Transverse colon (tissue), 4 donors: Measurements from ENCODE around the gene PIH1D1. TPM values are rescaled to one million over a fixed set of nuclear protein-coding genes. Genes with fewer than 3 reads are reported as not detected.

ENCODE experiments used
- DNase-seq: peaks from one replicate; pipeline ENCODE4 v3.0.0-alpha.2; 2019
- H3K27ac ChIP-seq, 4 donors: fragments of 200-600 bp; sonication (generic); 2 replicates each; pipeline ENCODE4 v1.5.1; 2016 to 2018; ENCODE audit warnings: inconsistent platforms in 4 of 4
- H3K27me3 ChIP-seq: fragments of 200-600 bp; sonication (generic); 2 replicates; pipeline ENCODE4 v1.5.1; 2017; ENCODE audit warnings: inconsistent platforms
- H3K36me3 ChIP-seq, 4 donors: fragments of 200-600 bp; sonication (generic); 2 replicates each; pipeline ENCODE4 v1.5.1; 2017 to 2019; ENCODE audit warnings: inconsistent platforms in 4 of 4
- H3K4me1 ChIP-seq, 4 donors: fragments of 200-600 bp; sonication (generic); 2 replicates each; pipeline ENCODE4 v1.5.1; 2017 to 2020; ENCODE audit warnings: inconsistent platforms in 4 of 4
- H3K4me3 ChIP-seq, 4 donors: fragments of 200-600 bp; sonication (generic); 1 replicate in 1 of 4; 2 replicates in 3 of 4; pipeline versions ENCODE4 v1.5.1 to v1.6.1; 2017 to 2019; ENCODE audit warnings: inconsistent platforms in 4 of 4
- H3K9me3 ChIP-seq, 2 donors: fragments of 200-600 bp; sonication (generic); 2 replicates each; pipeline ENCODE4 v1.5.1; 2017 to 2019; ENCODE audit warnings: inconsistent platforms in 2 of 2
- CTCF ChIP-seq, 5 experiments: fragments of 200-600 bp in 3 of 5; fragments of 450-650 bp in 2 of 5; sonication (generic) in 3 of 5; IDR thresholded peaks; 1 replicate in 2 of 5; 2 replicates in 3 of 5; pipeline ENCODE4 v1.5.1; 2016 to 2017; ENCODE audit warnings: antibody characterized with exemption in 5 of 5, inconsistent platforms in 3 of 5, mild to moderate bottlenecking in 2 of 5, moderate library complexity in 1 of 5
- EP300 ChIP-seq: sonication (generic); formaldehyde crosslinking; IDR thresholded peaks from one replicate; pipeline ENCODE4 v1.6.1; 2017; ENCODE audit warnings: antibody characterized with exemption, low read depth
- POLR2A ChIP-seq: fragments of 450-650 bp; IDR thresholded peaks from one replicate; pipeline ENCODE4 v1.6.1; 2016; ENCODE audit warnings: antibody characterized with exemption, mild to moderate bottlenecking, moderate library complexity
- POLR2AphosphoS5 ChIP-seq, 3 donors: sonication (generic); formaldehyde crosslinking; IDR thresholded peaks; one replicate each; pipeline ENCODE4 v1.6.1; 2016; ENCODE audit warnings: antibody characterized with exemption in 3 of 3
- WGBS, 2 donors: methylation state at CpG; one replicate each; pipeline ENCODE4 v1.1.5; 2018; ENCODE audit warnings: low coverage in 1 of 2; 5-methylcytosine and 5-hydroxymethylcytosine counted together
- in situ Hi-C, 4 donors: fragments of 200-750 bp; cut with MboI; loops; one replicate each; pipeline versions ENCODE4 v1.15.0 to v1.15.1; 2017; ENCODE audit warnings: low sequenced_read_pairs in 3 of 4, low pct_ligation_motif_present in 1 of 4, low pct_unique_long_range_greater_than_20kb in 1 of 4
- intact Hi-C: fragments of 100-400 bp; cut with DNase I; formaldehyde crosslinking; loops from one replicate; pipeline ENCODE4 v1.15.1; 2023; ENCODE audit warnings: low total_unique reads
- total RNA-seq, 4 donors: library from RNA; depleted of rRNA; stranded (reverse); fragments of >200 nt; gene quantifications; one replicate each; pipeline ENCODE4 v1.1.0, GENCODE V29; 2016

The PIH1D1 gene
- total RNA-seq, 4 donors from 2014 or later: 52.7 to 105 (median 90.4) TPM

GRCh38 chr19:49421039-49421877, 30.4 kb downstream of the PIH1D1 start:
- in situ Hi-C loops: no loop called here
- TF ChIP-seq CTCF (IDR thresholded peaks at IDR 0.05): no peak
- no peak for TF ChIP-seq POLR2AphosphoS5 (IDR thresholded peaks at IDR 0.05)
- no peak for TF ChIP-seq POLR2A
- no peak for TF ChIP-seq EP300

GRCh38 chr19:49420227-49420626, 31.4 kb downstream of the PIH1D1 start:
- H3K27ac ChIP-seq: no peak overlapping the region
- H3K27me3 ChIP-seq: peaks cover 97% of the 10 kb centered on the region
- in situ Hi-C loops: no loop called here
- no peaks in the 10 kb centered on the region for H3K36me3 ChIP-seq
- H3K4me1 ChIP-seq: peaks cover 3 to 27% (median 18%) of the 10 kb centered on the region in 4 donors
- intact Hi-C loops: no loop called here
- no peak overlapping the region for H3K4me3 ChIP-seq
- no peak for DNase-seq
- no peaks in the 10 kb centered on the region for H3K9me3 ChIP-seq
- TF ChIP-seq POLR2A: no peak
- TF ChIP-seq EP300: no peak
- no peak for TF ChIP-seq CTCF (IDR thresholded peaks at IDR 0.05)
- TF ChIP-seq POLR2AphosphoS5 (IDR thresholded peaks at IDR 0.05): no peak
- WGBS, 2 donors: 74 to 86% methylated on average over 2 of the region's 2 CpGs

More at GRCh38 chr19:49421039-49421877, 30.4 kb downstream of the PIH1D1 start:
- peaks cover 100% of the 10 kb centered on the region for H3K27me3 ChIP-seq
- intact Hi-C loops: no loop called here
- H3K4me1 ChIP-seq: peaks cover 3 to 27% (median 18%) of the 10 kb centered on the region in 4 donors
- no peaks in the 10 kb centered on the region for H3K9me3 ChIP-seq
- no peaks in the 10 kb centered on the region for H3K36me3 ChIP-seq
- H3K27ac ChIP-seq: no peak overlapping the region
- DNase-seq: peak; percentile 42
- 14 to 37% methylated on average over 3 to 48 of the region's 48 CpGs for WGBS, 2 donors
- H3K4me3 ChIP-seq: peak overlapping the region in 1 of 4 donors; percentile 25

- Histone ChIP-seq H3K4me1 (peaks cover 3 to 27% (median 18%) of the 10 kb centered on the region in 4 donors), H3K27ac (no peak overlapping the region), H3K9me3 (no peaks in the 10 kb centered on the region), H3K27me3 (peaks cover 89% of the 10 kb centered on the region), H3K4me3 (no peak overlapping the region), H3K36me3 (no peaks in the 10 kb centered on the region)
- DNase-seq: no peak
- intact Hi-C loops (no loop called here), in situ Hi-C loops (no loop called here)
- TF ChIP-seq EP300 (no peak), POLR2A (no peak), POLR2AphosphoS5 (IDR thresholded peaks at IDR 0.05) (no peak), CTCF (IDR thresholded peaks at IDR 0.05) (no peak)
- 56% methylated on average over 2 of the region's 2 CpGs; no CpG with 5 or more reads in 1 of the 2 donors for WGBS, 2 donors
Measured at GRCh38 chr19:49419173-49419572, 32.4 kb downstream of the PIH1D1 start.

GRCh38 chr19:49418511-49418910, 33.1 kb downstream of the PIH1D1 start:
- H3K27me3 ChIP-seq: peaks cover 82% of the 10 kb centered on the region
- DNase-seq: no peak
- no peak overlapping the region for H3K27ac ChIP-seq
- H3K4me3 ChIP-seq: no peak overlapping the region
- TF ChIP-seq EP300 (no peak), POLR2AphosphoS5 (IDR thresholded peaks at IDR 0.05) (no peak), CTCF (IDR thresholded peaks at IDR 0.05) (no peak), POLR2A (no peak)
- in situ Hi-C loops: no loop called here
- intact Hi-C loops: no loop called here
- H3K9me3 ChIP-seq: no peaks in the 10 kb centered on the region
- 40 to 69% methylated on average over 1 to 5 of the region's 5 CpGs for WGBS, 2 donors
- peaks cover 3 to 23% (median 18%) of the 10 kb centered on the region in 4 donors for H3K4me1 ChIP-seq
- H3K36me3 ChIP-seq: no peaks in the 10 kb centered on the region
